NCI-H345 treated with DMSO at 0.1 percent for 48 hours (cell line): ENCODE measurements around the gene TMED6.
"Not testable (repeated sequence)": the region's sequence is repeated elsewhere in the genome, so short reads cannot be mapped to it uniquely, and the experiment has no call there.

ENCODE experiments used
- DNase-seq: peaks from one replicate; lab custom pipeline; 2025; ENCODE audit not compliant: unreplicated experiment; lab: John Stamatoyannopoulos, UW

Gene TMED6

DNA sequence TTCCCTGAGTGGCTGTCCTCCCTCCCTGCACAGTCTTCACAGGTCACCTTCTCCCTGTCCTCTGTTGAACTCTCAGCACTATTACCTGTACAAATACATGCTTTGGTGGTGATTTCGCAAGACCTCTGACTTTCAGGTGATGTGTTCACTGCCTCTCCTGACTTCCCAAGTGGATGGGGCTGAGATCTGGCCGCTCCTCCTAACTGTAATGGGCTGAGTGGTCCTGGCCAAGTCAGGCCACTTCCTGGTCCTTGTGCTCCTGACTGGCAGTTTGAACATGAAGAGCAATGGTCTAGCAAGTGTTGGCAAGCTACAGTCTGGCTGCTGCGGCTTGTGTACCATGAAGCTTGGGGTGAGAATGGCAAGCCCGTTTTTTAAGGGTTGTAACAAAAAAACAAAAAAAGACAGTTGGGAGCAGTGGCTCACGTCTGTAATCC is 11.7 kb upstream of the TMED6 start:
- no peak for DNase-seq

DNA sequence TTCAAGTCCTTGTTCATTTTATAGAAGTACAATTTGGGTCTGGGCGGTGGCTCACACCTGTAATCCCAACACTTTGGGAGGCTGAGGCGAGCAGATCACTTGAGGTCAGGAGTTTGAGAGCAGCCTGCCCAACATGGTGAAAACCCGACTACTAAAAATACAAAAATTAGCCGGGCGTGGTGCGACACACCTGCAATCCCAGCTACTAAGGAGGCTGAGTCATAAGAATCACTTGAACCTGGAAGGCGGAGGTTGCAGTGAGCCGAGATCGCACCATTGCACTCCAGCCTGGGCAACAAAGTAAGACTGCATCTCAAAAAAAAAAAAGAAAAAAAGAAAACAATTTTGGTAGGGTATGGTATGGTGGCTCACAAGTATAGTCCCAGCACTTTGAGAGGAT is 8.5 kb upstream of the TMED6 start:
- not testable (repeated sequence) for DNase-seq

DNA sequence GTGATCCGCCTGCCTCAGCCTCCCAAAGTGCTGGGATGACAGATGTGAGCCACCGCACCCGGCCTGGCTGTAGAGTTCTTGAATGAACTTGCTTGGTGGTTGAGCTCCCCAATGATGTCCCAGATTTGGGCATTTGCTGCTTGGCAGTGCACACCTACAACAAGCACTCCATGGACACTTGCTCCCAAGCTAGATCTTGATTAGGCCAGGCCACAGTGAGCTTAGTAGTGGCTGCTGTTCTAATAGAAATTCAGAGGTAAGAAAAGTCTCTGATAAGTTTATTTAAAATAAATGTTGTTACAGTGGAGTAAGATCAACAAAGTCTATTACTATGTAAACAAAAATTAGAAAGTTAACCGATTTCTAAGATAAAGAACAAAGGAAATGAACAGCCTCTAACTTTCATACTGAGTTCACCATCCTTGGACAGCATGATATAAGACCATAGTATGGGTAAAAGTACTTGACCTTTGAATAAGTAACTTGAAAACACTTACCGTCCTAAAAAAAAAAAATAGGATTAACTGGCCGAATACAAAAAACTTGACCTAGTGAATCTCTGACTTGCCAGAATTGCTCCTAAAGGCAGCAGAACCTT is 951 bp downstream of the TMED6 start:
- no peak for DNase-seq

DNA sequence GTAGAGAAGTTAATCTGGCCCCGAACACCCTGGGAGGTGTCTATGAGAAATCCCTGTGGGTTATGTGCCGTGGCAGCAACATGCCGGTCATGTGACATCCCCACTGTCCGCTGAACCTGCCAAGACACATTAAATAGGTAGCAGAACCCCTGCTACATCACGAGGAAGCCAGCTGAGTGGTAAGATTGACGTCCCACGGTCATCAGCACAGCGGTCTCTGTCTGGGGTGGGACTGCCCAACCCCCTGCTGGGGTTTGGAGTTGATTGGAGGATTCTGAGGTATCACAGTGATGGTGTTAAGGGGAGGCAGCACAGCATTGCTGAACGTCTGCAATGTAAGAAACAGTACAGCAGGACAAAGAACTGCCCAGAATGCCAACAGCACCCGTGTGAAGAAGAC is 2.0 kb downstream of the TMED6 start:
- no peak for DNase-seq

DNA sequence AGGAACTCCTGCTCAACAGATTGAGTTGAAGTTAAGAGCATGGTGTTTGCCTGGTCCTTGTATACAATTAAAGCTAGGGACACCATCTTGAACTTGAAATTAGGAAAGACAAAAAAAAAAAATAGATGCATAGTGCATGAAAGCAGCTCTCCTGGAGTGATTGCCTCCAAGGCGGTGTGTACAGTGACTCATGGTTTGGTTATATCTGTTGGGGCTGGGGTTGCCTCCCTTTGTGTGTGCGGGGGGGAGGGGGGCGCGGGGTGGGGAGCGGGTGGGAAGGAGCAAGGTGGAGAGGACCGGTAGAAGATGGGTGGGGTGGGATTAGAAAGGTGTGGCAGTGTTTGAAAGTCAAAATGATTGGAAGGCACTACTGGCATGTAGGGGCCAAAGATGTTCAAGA is 3.4 kb downstream of the TMED6 start:
- no peak for DNase-seq

DNA sequence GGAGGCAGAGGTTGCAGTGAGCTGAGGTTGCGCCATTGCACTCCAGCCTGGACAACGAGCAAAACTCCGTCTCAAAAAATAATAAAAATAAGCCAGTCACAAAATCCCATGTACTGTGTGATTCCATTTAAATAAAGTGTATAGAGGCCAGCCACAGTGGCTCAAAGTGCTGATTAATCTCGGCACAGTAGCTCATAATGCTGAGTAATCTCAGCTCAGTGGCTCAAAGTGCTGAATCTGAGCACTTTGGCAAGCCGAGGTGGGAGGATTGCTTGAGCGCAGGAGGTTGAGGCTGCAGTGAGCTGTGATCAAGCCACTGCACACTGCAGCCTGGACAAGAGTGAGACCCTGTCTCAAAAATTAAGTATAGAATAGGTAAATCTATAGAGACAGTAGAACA is 4.9 kb downstream of the TMED6 start:
- no peak for DNase-seq

DNA sequence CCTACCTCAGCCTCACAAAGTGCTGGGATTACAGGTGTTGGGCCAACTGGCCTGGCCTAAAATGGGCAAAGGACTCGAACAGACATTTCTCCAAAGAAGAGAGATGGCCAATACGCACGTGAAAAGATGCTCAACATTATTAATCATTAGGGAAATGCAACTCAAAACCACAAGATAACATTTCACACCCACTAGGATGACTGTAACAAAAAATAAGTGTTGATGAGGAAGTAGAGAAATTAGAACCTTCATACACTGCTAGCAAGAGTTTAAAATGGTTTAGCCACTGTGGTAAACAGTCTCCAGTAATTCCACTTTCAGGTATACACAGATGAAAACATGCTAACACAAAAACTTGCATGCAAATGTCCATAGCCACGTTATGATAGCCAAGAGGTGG is 5.7 kb downstream of the TMED6 start:
- DNase-seq = no peak

DNA sequence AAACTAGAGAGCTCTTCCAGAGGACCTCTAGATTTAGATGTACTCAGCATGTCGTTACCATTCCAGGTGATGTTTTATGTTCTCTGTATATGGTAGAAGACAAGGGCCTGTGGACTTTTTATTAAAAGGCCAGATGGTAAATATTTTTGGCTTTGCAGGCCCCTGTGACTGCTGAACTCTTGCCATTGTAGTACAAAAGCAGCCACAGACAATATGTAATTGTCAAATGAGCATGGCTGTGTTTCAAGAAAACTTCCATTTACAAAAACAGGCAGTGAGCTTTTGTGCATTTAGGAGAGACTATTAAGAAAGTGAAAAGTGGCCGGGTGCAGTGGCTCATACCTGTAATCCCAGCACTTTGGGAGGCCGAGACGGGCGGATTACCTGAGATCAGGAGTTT is 7.4 kb downstream of the TMED6 start:
- DNase-seq = no peak

DNA sequence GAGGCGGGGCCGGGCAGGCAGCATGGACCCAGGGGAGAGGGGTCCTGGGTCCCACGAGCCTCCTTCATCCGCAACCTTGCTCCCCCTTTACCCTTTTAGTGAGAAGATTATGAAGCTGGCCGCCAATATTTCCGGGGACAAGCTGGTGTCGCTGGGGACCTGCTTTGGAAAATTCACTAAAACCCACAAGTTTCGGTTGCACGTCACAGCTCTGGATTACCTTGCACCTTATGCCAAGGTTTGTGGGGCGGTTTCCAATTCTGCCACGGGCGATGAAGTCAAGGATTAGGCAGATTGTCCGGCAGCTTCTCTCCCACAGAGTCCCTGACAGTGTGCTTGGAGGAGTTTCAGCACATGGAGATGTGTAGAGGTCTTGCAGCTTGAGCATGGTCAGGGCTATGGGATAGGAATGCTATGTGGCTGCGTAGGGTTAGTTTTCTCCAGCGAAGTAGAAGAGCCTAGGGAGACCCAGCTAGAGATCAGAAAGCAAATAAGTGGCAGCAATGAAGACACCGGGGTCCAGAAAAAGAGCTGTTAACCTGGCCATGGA is 11.4 kb downstream of the TMED6 start:
- DNase-seq = no peak

DNA sequence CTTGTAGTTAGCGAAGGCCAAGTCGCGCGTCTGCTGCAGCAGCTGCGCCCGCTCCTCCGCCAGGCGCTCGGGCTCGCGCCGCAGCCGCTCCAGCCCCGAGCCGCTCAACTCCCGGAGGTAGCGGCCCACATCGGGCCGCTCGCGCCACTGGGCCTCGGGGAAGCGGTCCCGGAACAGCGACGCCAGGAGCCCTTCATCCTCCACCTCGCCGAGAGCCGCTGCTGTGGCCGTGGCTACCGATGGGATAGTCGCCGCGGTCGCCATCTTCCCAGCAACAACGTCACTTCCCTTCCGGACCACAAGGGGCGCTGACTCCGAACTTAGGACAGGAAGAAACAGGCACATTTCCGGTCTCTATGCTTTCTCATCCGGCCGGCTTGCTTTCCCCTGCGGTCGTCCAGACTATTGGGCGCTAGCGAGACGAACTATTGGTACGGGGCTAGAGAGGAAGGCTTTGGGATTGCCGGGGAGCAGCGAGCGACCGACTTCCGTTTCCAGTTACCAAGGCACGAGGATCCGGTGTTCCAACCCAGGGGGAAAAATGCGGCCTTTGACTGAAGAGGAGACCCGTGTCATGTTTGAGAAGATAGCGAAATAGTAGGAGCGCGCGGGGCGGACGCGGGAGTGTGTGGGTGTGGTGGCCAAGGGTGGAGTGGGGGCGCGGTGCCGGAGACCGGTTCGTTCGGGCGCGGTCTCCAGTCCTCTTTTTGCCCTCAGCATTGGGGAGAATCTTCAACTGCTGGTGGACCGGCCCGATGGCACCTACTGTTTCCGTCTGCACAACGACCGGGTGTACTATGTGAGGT is 12.1 kb downstream of the TMED6 start, which contains the start of the genes COG8 and NIP7:
Gene COG8, minus strand, starts transcription at position 276 of the 806 bp plus-strand sequence. Its CDS starts 12 bp downstream, at position 264.
Gene NIP7, plus strand, starts transcription at position 484 of the 806 bp plus-strand sequence. Its CDS starts 58 bp downstream, at position 542.
- peak; percentile 93 for DNase-seq

DNA sequence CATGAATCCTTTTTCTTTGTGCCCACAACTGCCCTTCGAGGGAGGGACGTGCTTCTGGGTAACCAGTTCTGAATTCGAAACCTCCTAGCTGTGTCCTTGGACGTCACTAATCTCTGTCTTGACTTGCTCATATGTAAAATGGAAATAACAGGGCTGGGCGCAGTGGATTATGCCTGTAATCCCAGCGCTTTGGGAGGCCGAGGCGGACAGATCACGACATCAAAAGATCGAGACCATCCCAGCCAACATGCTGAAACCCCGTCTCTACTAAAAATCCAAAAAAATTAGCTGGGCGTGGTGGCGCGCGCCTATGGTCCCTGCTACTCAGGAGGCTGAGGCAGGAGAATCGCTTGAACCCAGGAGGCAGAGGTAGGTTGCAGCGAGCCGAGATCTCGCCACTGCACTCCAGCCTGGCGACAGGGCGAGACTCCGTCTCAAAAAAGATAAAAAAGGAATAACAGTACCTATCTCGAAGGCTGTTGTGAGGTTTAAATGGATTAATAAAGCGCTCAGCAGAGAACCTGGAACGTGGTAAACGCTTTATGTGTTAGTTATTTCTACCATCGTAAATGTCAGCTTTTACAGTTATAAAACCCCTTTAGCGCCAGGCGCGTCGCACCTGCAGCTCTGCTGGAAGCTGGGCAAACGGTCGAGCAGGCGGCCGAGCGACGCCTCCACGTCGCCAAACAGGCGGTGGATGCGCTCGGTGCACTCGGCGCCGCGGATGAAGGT is 12.9 kb downstream of the TMED6 start:
- no peak for DNase-seq

DNA sequence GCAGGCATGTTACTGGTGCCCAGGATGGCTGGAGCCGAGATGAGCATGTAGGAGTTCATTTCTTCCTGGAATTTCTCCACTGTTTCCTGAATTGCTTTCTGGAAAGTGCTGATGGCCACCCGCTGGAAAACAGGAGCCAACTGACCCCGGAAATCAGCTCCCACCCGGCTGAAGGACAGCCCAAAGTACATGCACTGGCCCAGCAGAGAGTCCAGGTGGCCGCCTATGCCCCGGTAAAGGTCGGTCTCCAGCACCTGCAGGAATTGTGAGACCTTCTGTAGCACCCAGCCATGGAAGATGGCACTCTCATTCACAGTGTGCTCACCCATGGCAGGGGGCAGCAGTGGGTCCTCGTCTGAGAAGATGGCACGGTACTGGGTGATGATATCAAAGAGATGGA is 16.9 kb downstream of the TMED6 start:
- no peak for DNase-seq

DNA sequence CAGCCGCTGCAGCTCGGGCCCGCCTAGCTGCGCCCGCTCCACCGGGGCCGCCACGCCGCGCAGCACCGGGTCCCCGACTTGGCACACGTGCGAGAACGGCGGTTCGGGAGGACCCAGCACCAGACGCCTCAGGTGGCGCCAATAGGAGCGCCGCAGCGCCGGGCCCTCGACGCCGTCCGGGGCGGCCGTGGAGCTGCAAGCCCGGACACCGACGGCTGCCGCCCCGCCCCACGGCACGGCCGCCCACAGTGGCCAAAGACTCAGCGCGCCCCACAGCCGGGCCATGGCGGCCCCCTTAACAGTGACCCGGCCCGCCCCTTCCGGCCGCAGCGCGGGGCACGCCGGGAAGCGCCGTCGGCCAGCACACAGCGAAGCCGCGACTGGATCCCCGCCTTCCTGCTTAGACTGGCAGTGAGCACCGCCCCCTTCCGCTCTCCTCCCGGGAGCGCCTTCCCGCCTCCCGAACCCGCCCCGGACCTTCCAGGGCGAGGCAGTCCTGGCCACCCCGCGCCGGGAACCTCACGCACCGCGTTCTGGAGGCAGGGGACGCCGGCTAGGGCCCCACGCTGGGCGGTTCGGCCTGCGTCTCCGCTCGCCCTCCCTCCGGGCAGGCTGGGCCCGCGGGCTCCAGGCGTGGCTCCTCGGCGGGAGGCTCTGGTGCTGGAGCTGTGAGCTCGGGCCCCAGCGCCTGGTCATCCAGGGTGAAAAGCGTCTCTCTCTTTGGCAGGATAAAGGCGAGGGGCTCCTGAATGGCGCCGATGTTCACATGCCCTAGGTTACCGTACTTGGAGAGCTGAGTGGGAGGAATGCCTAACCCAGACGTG is 21.1 kb downstream of the TMED6 start, which contains the start of gene PDF:
Gene PDF, minus strand, starts transcription at position 303 of the 824 bp plus-strand sequence. Its CDS starts 18 bp downstream, at position 285.
- DNase-seq = peak; percentile 71

DNA sequence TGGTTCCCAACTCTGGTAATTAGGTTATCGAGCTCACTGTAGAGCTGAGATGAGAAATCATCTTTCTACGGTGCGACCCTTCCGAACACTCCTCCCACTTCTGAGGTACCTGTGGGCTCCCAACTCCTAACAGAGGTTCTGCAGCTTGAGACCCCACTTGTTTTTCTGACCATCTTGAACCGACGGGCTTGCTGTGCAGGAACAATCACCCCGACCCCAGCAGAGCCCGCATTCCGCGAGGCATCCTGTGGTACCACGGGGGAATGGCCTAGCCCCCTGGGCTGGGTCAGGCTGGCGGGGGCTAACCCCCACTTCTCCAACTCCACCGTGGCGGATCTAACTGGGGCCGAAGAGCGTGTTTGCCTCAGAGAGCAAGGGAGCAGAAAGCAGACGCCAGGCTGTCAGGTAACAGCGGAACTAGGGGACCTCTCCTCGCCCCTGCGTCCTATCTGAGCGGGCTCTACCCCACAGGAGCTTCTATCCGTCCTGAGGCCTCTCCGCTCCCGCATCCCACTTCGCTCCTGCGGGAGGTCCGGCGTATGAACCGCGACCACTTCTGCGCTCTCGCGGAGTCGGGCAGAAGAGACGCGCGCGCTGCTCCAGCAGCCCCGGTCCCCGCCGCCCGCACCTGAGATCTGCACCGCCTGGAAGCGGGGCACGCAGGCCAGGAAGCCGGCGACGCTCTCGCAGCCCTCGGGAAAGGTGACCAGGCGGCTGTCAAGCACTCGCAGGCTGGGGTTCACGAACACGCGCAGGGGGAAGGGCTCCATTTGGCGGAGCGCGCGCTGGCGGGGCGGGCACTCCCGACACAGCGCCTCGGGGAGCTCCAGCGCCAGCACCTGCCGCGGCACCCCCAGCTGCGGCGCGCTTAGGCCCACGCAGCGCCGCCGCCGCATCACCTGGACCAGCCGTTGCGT is 22.0 kb downstream of the TMED6 start:
- DNase-seq = no peak

DNA sequence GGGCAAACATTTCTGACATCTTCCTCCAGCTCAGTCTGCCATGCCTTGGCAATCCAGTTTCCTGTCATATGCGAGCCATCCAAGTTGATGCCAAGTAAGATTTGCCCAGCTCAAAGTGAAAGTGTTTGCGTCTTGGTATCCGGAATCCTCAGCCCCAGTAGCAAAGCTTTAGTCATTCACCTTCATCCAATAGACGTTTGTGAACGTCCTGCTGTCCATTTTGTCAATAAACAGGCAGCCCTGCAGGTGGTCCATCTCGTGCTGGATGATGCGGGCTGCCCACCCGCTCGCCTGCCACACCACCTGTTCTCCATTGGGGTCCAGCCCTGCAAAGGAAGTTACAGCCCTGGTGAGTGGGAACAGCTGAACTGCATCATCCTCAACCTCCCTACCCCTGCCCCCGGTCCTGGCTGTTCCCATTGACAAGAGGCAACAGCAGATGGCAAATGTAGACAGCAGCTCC is 22.7 kb downstream of the TMED6 start:
- DNase-seq = no peak

DNA sequence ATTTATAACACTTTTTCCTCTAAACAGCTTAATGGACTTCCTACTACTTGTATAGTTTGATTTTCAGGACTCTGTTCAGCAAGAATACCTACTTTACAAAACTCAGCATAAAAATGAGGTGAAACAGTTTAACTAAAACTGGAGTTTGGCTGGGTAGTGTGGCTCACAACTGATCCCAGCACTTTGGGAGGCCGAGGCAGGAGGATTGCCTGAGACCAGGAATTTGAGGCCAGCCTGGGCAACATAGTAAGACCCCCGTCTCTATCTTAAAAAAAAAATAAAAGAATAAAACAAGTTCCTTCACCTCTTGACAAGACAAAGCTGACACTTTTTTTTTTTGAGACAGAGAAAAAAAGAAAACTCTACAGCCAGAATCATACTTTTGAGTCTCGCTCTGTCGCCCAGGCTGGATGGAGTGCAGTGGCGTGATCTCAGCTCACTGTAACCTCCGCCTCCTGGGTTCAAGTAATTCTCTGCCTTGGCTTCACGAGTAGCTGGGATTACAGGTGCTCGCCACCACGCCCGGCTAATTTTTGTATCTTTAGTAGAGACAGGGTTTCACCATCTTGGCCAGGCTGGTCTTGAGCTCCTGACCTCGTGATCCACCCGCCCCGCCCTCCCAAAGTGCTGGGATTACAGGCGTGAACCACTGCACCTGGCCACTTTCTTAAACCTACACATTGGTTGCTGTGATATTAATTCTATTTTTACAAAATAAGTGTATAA is 23.8 kb downstream of the TMED6 start:
- DNase-seq = no peak

DNA sequence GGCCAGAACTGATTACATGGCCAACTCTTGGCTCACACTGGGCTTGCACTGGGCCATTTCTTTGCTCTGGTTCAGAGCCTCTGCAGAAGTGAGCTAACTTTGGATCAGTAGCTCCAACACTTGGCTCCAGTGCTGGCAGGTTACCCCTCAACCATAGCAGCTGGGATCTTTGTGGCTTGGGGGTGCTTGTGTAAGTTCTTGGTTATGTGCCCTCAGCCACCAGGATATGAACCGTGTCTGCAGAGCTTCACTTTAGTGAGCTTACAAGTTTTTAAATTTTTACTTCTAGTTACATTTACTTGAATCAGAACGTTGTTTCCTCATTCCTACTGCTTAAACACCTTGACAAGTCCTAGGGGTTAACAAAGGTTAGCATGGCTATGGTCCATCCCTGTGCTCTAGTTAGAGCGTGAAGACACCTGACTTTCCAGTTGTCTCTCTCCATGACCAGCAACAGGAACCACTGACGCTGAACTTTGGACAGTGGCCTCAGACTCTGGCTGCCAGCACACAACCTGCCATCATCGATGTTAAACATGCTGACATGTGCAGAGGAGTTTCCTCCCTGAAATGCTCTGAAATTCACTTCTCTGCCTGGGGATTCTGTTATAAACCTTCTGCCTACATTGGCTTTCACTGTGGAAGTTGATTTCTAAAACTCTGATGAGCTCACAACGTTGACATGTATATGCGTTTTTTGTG is 25.3 kb downstream of the TMED6 start:
- DNase-seq = no peak

DNA sequence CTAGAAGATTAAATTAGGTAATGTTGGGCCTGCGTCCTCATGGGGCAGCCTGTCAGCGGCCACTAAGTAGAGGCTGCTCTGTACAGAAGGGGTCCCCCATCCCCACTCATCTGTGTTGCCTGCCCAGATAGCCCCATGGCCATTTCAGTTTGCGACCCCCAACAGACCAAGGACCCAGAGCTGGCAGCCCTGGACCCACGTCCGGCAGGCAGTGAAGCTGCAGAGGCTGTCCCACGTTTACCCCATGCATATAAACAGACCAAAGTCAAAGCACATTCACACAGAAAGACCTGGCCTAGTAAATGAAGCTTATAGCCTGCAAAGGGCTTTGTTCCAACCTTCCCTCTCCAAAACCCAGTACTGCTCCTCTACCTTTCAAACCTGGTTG is 25.8 kb downstream of the TMED6 start:
- no peak for DNase-seq
